HCT116 (cell line): Measurements from ENCODE around the gene SGMS1. TPM values are rescaled to one million over a fixed set of nuclear protein-coding genes. Genes with fewer than 3 reads are reported as not detected.
A peak's percentile ranks its signal among the peaks of the same experiment; 100 is the strongest.

Experiments
- ATAC-seq: fragments of 200-7000 bp; cut with Tn5 transposase; 2 replicates; pipeline ENCODE4 v1.9.1; 2020; ENCODE audit warnings: mild to moderate bottlenecking, moderate library complexity
- BruUV-seq: library from RNA; stranded (reverse); fragments of 400-500 nt; replicated peaks from 2 replicates; lab custom pipeline; 2021; lab: Mats Ljungman, UMichigan
- CTCF ChIA-PET: fragments of 300-600 bp; sonication (Branson Sonifier 250); formaldehyde crosslinking; loops from one replicate; lab custom pipeline; 2021; ENCODE audit warnings: antibody characterized with exemption; lab: Charles Lee
- POLR2A ChIA-PET: fragments of 300-600, 350-600 bp; sonication (Branson Sonifier 250); formaldehyde crosslinking; loops from one replicate; lab custom pipeline; 2021; ENCODE audit warnings: antibody characterized with exemption; lab: Charles Lee
- RAD21 ChIA-PET, 2 experiments: fragments of 300-600 bp; sonication (Branson Sonifier 250); formaldehyde crosslinking; loops; one replicate each; lab custom pipeline; 2023; ENCODE audit warnings: low total read pairs in 2 of 2; ENCODE audit not compliant: uncharacterized antibody in 2 of 2, unreplicated experiment in 2 of 2, low non-redundant PET in 1 of 2; lab: Charles Lee
- DNase-seq: peaks from one replicate; pipeline ENCODE4 v3.0.0-alpha.2; 2010; ENCODE audit warnings: low read depth, low spot score
- H2AFZ ChIP-seq: fragments of 200-600 bp; shearing (Covaris generic), sonication (generic); 2 replicates; pipeline ENCODE4 v1.6.1; 2017; ENCODE audit warnings: low read depth, mixed run types, mixed read lengths, antibody characterized with exemption, low read length; ENCODE audit not compliant: poor library complexity, severe bottlenecking
- H3K27ac ChIP-seq: 2 replicates; pipeline ENCODE4 v1.5.1; 2012; ENCODE audit warnings: low read depth, low read length
- H3K27me3 ChIP-seq: fragments of 200-600 bp; sonication (generic); 2 replicates; pipeline ENCODE4 v1.6.1; 2016; ENCODE audit warnings: mixed run types, low read length, mixed read lengths; ENCODE audit not compliant: insufficient read depth
- H3K36me3 ChIP-seq, 2 experiments: fragments of 200-500 bp in 1 of 2; fragments of 200-600 bp in 1 of 2; sonication (Bioruptor generic) in 1 of 2; sonication (generic) in 1 of 2; 2 replicates each; pipeline versions ENCODE4 v1.5.1 to v1.6.1; 2014 to 2016; ENCODE audit warnings: low read length in 2 of 2, inconsistent platforms in 1 of 2, mixed read lengths in 1 of 2, mixed run types in 1 of 2; ENCODE audit not compliant: insufficient read depth in 2 of 2, control insufficient read depth in 1 of 2
- H3K4me1 ChIP-seq, 2 experiments: fragments of 200-600 bp in 1 of 2; sonication (generic) in 1 of 2; 2 replicates each; pipeline versions ENCODE4 v1.5.1 to v1.6.1; 2012 to 2017; ENCODE audit warnings: low read length in 2 of 2, inconsistent platforms in 1 of 2, mild to moderate bottlenecking in 1 of 2, mixed read lengths in 1 of 2, mixed run types in 1 of 2, moderate library complexity in 1 of 2; ENCODE audit not compliant: insufficient read depth in 2 of 2, control insufficient read depth in 1 of 2
- H3K4me2 ChIP-seq: fragments of 200-600 bp; sonication (generic); 2 replicates; pipeline ENCODE4 v1.6.1; 2017; ENCODE audit warnings: mixed run types, low read length, mixed read lengths
- H3K4me3 ChIP-seq, 2 experiments: fragments of 200-600 bp in 1 of 2; sonication (generic) in 1 of 2; replicated peaks in 1 of 2; 2 replicates each; pipeline ENCODE4 v1.5.1; 2011 to 2016; ENCODE audit warnings: low read length in 2 of 2, control low read depth in 1 of 2, low read depth in 1 of 2, mild to moderate bottlenecking in 1 of 2, mixed read lengths in 1 of 2, mixed run types in 1 of 2
- H3K79me2 ChIP-seq: fragments of 200-600 bp; sonication (generic); 2 replicates; pipeline ENCODE4 v1.6.1; 2017; ENCODE audit warnings: mild to moderate bottlenecking, mixed run types, low read length, moderate library complexity, mixed read lengths; ENCODE audit not compliant: insufficient read depth
- H3K9ac ChIP-seq: fragments of 200-600 bp; sonication (generic); 2 replicates; pipeline ENCODE4 v1.6.1; 2016; ENCODE audit warnings: low read length, mixed read lengths
- H3K9me2 ChIP-seq: fragments of 200-600 bp; sonication (generic), shearing (Covaris generic); 2 replicates; pipeline ENCODE4 v1.6.1; 2017; ENCODE audit warnings: mixed run types, mild to moderate bottlenecking, moderate library complexity; ENCODE audit not compliant: insufficient read depth
- H3K9me3 ChIP-seq, 2 experiments: fragments of 200-500 bp in 1 of 2; fragments of 200-600 bp in 1 of 2; sonication (Bioruptor generic) in 1 of 2; sonication (generic) in 1 of 2; 2 replicates each; pipeline ENCODE4 v1.6.1; 2014 to 2017; ENCODE audit warnings: low read length in 2 of 2, mixed read lengths in 2 of 2, inconsistent platforms in 1 of 2, low read depth in 1 of 2, mild to moderate bottlenecking in 1 of 2, mixed run types in 1 of 2, moderate library complexity in 1 of 2; ENCODE audit not compliant: control insufficient read depth in 1 of 2, insufficient read depth in 1 of 2
- H4K20me1 ChIP-seq: fragments of 200-600 bp; sonication (generic), shearing (Covaris generic); 2 replicates; pipeline ENCODE4 v1.6.1; 2017; ENCODE audit warnings: mixed run types, mild to moderate bottlenecking, moderate library complexity; ENCODE audit not compliant: insufficient read depth
- CEBPB ChIP-seq: IDR thresholded peaks from 2 replicates; pipeline ENCODE4 v1.6.1; 2012; ENCODE audit warnings: low read depth
- EGR1 ChIP-seq: IDR thresholded peaks from 2 replicates; pipeline ENCODE4 v1.6.1; 2012; ENCODE audit warnings: low read depth
- ELF1 ChIP-seq: IDR thresholded peaks from 2 replicates; pipeline ENCODE4 v1.6.1; 2012; ENCODE audit warnings: low read depth, borderline replicate concordance
- RAD21 ChIP-seq: IDR thresholded peaks from 2 replicates; pipeline ENCODE4 v1.6.1; 2012; ENCODE audit warnings: low read depth, mild to moderate bottlenecking
- intact Hi-C: fragments of 100-400 bp; cut with micrococcal nuclease; formaldehyde crosslinking; loops from 2 replicates; pipeline ENCODE4 v1.10.0; 2022
- total RNA-seq: library from RNA; stranded (reverse); gene quantifications from one replicate; pipeline ENCODE4 v1.2.1, GENCODE V29; 2021; ENCODE audit not compliant: unreplicated experiment
- TF ChIP-seq, protein P1 (sequence below): IDR thresholded peaks from 2 replicates; pipeline ENCODE4 v1.6.1; 2011; ENCODE audit warnings: mild to moderate bottlenecking, low read length, moderate library complexity; ENCODE audit not compliant: insufficient replicate concordance; ENCODE audit errors: extremely low read depth
- TF ChIP-seq, protein P2 (sequence below): IDR thresholded peaks from 2 replicates; pipeline ENCODE4 v1.6.1; 2012
- TF ChIP-seq, protein P3 (sequence below): IDR thresholded peaks from 2 replicates; pipeline ENCODE4 v1.6.1; 2012
- TF ChIP-seq, protein P4 (sequence below), 3 experiments: fragments of 200-600 bp in 1 of 3; sonication (generic) in 1 of 3; IDR thresholded peaks in 2 of 3; conservative IDR thresholded peaks in 1 of 3; 2 replicates each; pipeline ENCODE4 v1.5.1; 2012 to 2017; ENCODE audit warnings: low read depth in 2 of 3, low read length in 2 of 3, antibody characterized with exemption in 1 of 3, borderline replicate concordance in 1 of 3, control low read depth in 1 of 3, mild to moderate bottlenecking in 1 of 3, mixed read lengths in 1 of 3, mixed run types in 1 of 3, moderate library complexity in 1 of 3; ENCODE audit not compliant: insufficient read depth in 1 of 3

SGMS1 gene
- total RNA-seq, 1 experiment from 2014 or later: 29.1 TPM

DNA sequence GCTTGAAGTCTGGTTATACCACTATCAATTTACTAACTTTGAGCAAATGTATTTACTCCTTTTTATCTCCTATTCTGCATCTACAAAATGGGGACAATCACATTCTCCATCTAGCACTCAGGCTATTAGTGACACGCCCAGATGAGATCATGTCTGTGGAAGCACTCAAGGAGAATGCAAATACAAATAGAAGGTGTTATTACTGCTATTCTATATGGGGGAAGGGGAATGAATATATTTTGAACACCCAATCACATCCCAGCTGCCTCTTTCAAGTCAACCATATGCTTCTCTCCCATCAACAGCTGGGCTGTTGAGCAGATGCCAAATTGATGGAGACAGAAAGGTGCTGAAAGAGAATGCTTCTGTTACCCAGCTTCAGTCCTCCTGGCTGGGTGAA lies 23.5 kb downstream of the SGMS1 start:
- intact Hi-C loops: no loop called here
- no peaks in the 10 kb centered on the region for H3K36me3 ChIP-seq
- no peaks in the 10 kb centered on the region for H3K9me2 ChIP-seq
- peaks cover 7% of the 10 kb centered on the region; the same call in 1 of the 2 replicates for H3K79me2 ChIP-seq
- H3K27ac ChIP-seq: no peak overlapping the region
- ChIA-PET CTCF (no interaction called here), RAD21 (no interaction called here), POLR2A (no interaction called here)
- ATAC-seq (no peak), DNase-seq (no peak)
- H3K4me3 ChIP-seq: no peak overlapping the region
- peaks cover 4 to 14% of the 10 kb centered on the region in 2 experiments for H3K4me1 ChIP-seq
- peak overlapping the region; percentile 5; the same call in 1 of the 2 replicates for H3K4me2 ChIP-seq
- H2AFZ ChIP-seq: no peak overlapping the region
- H4K20me1 ChIP-seq: no peaks in the 10 kb centered on the region
- no peak overlapping the region for H3K9ac ChIP-seq
- H3K27me3 ChIP-seq: no peaks in the 10 kb centered on the region
- H3K9me3 ChIP-seq: no peaks in the 10 kb centered on the region
- BruUV-seq: no TSS peak
- TF ChIP-seq EGR1: no peak
- TF ChIP-seq, protein P1, sequence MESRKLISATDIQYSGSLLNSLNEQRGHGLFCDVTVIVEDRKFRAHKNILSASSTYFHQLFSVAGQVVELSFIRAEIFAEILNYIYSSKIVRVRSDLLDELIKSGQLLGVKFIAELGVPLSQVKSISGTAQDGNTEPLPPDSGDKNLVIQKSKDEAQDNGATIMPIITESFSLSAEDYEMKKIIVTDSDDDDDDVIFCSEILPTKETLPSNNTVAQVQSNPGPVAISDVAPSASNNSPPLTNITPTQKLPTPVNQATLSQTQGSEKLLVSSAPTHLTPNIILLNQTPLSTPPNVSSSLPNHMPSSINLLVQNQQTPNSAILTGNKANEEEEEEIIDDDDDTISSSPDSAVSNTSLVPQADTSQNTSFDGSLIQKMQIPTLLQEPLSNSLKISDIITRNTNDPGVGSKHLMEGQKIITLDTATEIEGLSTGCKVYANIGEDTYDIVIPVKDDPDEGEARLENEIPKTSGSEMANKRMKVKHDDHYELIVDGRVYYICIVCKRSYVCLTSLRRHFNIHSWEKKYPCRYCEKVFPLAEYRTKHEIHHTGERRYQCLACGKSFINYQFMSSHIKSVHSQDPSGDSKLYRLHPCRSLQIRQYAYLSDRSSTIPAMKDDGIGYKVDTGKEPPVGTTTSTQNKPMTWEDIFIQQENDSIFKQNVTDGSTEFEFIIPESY: no peak
- TF ChIP-seq, protein P2, sequence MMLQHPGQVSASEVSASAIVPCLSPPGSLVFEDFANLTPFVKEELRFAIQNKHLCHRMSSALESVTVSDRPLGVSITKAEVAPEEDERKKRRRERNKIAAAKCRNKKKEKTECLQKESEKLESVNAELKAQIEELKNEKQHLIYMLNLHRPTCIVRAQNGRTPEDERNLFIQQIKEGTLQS: no peak
- TF ChIP-seq ELF1: no peak
- TF ChIP-seq, protein P3, sequence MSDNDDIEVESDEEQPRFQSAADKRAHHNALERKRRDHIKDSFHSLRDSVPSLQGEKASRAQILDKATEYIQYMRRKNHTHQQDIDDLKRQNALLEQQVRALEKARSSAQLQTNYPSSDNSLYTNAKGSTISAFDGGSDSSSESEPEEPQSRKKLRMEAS: no peak
- no peak for TF ChIP-seq RAD21
- no peak for TF ChIP-seq CEBPB
- TF ChIP-seq, protein P4, sequence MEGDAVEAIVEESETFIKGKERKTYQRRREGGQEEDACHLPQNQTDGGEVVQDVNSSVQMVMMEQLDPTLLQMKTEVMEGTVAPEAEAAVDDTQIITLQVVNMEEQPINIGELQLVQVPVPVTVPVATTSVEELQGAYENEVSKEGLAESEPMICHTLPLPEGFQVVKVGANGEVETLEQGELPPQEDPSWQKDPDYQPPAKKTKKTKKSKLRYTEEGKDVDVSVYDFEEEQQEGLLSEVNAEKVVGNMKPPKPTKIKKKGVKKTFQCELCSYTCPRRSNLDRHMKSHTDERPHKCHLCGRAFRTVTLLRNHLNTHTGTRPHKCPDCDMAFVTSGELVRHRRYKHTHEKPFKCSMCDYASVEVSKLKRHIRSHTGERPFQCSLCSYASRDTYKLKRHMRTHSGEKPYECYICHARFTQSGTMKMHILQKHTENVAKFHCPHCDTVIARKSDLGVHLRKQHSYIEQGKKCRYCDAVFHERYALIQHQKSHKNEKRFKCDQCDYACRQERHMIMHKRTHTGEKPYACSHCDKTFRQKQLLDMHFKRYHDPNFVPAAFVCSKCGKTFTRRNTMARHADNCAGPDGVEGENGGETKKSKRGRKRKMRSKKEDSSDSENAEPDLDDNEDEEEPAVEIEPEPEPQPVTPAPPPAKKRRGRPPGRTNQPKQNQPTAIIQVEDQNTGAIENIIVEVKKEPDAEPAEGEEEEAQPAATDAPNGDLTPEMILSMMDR (IDR thresholded peaks at IDR 0.05 in 2 of 3, conservative IDR thresholded peaks at IDR 0.05 in 1 of 3; ENCODE audit: borderline replicate concordance in 1 of 3, insufficient read depth in 1 of 3, low read depth in 2 of 3, low read length in 2 of 3): no peak
